ENCODE measurements around the gene SLC35B1. TPM values are rescaled to one million over a fixed set of nuclear protein-coding genes. Genes with fewer than 3 reads are reported as not detected.
"Not testable (repeated sequence)": the region's sequence is repeated elsewhere in the genome, so short reads cannot be mapped to it uniquely, and the experiment has no call there.

Gene SLC35B1
- total RNA-seq, 1 experiment from 2014 or later = 55.9 TPM

DNA sequence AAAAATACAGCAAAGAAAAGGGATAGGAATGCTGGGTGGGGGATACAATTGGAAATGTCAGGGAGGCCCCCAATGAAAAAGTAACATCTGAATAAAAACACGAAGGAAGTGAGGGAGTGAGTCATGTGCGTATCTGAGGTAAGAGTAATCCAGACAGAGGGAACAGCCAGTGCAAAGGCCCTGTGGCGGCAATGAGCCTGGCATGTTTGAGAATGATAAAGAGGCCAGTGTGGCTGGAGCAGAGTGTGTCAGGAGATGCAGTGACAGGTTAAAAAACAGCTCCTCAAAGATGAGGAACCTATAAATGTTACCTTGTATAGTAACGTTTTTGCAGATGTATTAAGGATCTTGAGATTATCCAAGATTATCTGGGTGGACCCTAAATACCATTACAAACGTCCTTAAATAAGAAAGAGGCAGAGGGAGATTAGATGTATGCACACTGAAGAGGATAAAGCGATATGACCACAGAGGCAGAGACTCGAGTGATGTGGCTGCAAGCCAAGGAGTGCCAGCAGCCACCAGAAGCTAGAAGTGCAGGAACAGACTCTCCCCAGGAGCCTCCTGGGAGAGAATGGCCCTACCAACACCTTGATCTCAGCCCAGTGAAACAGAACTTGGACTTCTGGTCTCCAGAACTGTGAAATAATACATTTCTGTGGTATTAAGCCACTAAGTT lies 17.8 kb upstream of the SLC35B1 start:
- DNase-seq (ENCODE audit: low spot score) = no peak
- Mint-ChIP-seq H3K9me3 (peaks cover 9% of the 10 kb centered on the region), H3K36me3 (peaks cover 29% of the 10 kb centered on the region), H3K27ac (no peak overlapping the region), H3K4me3 (no peak overlapping the region), H3K4me1 (0 out of 2 replicates have a peak, but pooled peaks cover 2% of the 10 kb centered on the region), H3K27me3 (ENCODE audit: low read depth) (no peaks in the 10 kb centered on the region; the same call in 1 of the 2 replicates)
- TF ChIP-seq, protein P1, sequence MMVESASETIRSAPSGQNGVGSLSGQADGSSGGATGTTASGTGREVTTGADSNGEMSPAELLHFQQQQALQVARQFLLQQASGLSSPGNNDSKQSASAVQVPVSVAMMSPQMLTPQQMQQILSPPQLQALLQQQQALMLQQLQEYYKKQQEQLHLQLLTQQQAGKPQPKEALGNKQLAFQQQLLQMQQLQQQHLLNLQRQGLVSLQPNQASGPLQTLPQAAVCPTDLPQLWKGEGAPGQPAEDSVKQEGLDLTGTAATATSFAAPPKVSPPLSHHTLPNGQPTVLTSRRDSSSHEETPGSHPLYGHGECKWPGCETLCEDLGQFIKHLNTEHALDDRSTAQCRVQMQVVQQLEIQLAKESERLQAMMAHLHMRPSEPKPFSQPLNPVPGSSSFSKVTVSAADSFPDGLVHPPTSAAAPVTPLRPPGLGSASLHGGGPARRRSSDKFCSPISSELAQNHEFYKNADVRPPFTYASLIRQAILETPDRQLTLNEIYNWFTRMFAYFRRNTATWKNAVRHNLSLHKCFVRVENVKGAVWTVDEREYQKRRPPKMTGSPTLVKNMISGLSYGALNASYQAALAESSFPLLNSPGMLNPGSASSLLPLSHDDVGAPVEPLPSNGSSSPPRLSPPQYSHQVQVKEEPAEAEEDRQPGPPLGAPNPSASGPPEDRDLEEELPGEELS (CRISPR knock-in tag; IDR thresholded peaks at IDR 0.05) = no peak
- TF ChIP-seq TP53 (CRISPR knock-in tag; IDR thresholded peaks at IDR 0.05) (no peak), NR2C2 (CRISPR knock-in tag; IDR thresholded peaks at IDR 0.05) (no peak), NR1H2 (CRISPR knock-in tag; IDR thresholded peaks at IDR 0.05) (no peak), MYBL2 (CRISPR knock-in tag; IDR thresholded peaks at IDR 0.05) (no peak), OVOL2 (CRISPR knock-in tag; IDR thresholded peaks at IDR 0.05; ENCODE audit: borderline replicate concordance) (no peak)
- TF ChIP-seq, protein P2, sequence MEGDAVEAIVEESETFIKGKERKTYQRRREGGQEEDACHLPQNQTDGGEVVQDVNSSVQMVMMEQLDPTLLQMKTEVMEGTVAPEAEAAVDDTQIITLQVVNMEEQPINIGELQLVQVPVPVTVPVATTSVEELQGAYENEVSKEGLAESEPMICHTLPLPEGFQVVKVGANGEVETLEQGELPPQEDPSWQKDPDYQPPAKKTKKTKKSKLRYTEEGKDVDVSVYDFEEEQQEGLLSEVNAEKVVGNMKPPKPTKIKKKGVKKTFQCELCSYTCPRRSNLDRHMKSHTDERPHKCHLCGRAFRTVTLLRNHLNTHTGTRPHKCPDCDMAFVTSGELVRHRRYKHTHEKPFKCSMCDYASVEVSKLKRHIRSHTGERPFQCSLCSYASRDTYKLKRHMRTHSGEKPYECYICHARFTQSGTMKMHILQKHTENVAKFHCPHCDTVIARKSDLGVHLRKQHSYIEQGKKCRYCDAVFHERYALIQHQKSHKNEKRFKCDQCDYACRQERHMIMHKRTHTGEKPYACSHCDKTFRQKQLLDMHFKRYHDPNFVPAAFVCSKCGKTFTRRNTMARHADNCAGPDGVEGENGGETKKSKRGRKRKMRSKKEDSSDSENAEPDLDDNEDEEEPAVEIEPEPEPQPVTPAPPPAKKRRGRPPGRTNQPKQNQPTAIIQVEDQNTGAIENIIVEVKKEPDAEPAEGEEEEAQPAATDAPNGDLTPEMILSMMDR (IDR thresholded peaks at IDR 0.05) = no peak
- TF ChIP-seq, protein P3, sequence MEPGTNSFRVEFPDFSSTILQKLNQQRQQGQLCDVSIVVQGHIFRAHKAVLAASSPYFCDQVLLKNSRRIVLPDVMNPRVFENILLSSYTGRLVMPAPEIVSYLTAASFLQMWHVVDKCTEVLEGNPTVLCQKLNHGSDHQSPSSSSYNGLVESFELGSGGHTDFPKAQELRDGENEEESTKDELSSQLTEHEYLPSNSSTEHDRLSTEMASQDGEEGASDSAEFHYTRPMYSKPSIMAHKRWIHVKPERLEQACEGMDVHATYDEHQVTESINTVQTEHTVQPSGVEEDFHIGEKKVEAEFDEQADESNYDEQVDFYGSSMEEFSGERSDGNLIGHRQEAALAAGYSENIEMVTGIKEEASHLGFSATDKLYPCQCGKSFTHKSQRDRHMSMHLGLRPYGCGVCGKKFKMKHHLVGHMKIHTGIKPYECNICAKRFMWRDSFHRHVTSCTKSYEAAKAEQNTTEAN (CRISPR knock-in tag; IDR thresholded peaks at IDR 0.05) = no peak
- CTCF ChIA-PET = no interaction called here
- ATAC-seq = no peak
- POLR2A ChIA-PET = no interaction called here

DNA sequence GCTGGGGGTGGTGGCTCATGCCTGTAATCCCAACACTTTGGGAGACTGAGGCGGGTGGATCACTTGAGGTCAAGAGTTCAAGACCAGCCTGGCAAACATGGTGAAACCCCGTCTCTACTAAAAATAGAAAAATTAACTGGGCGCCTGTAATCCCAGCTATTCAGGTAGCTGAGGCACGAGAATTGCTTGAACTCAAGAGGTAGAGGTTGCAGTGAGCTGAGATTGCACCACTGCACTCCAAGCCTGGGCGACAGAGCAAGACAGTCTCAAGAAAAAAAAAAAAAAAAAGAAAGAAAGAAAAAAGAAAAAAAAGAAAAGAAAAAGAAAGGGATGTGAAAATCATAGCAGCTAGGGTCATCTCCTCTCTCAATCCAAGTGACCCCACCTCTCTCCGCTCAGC lies 16.8 kb upstream of the SLC35B1 start:
- ChIA-PET CTCF (interaction anchor here (2.7 kb wide), 1 partner anchor 16 kb away, joined by 11 read pairs; the partner anchor contains the start of gene SLC35B1), POLR2A (interaction anchor here (0.7 to 0.9 kb wide), 2 partner anchors 16 to 97 kb away, joined by 4 to 6 read pairs; no protein-coding TSS in a partner anchor)
- ATAC-seq; H3K9me3 Mint-ChIP-seq; H3K4me3 Mint-ChIP-seq; H3K4me1 Mint-ChIP-seq; DNase-seq (ENCODE audit: low spot score); H3K27me3 Mint-ChIP-seq (ENCODE audit: low read depth): not testable (repeated sequence)
- peak overlapping the region; percentile 3; the same call in 1 of the 2 replicates for H3K27ac Mint-ChIP-seq
- H3K36me3 Mint-ChIP-seq = peaks cover 35% of the 10 kb centered on the region

DNA sequence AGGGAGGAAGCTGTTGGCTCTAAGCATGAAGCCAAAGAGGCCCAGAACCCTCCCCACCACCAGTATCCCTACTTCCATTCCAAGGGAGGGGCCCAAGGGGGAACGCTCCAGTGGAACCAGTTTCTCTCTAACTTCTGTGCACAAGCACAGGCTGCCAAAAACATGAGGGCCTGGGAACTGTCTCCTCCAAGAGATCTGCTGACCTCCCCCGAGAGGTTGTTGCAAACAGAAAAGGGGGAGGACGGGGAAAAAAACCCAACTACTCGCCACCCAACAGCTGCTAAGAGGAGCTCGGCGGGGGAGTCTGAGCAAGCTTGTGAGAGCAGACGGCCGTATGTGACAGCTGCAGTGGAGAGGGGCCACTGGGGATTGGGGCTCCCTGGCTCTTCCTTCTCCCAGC lies 15.7 kb upstream of the SLC35B1 start:
- CTCF ChIA-PET = interaction anchor here (2.7 kb wide), 1 partner anchor 15 kb away, joined by 11 read pairs; the partner anchor contains the start of gene SLC35B1
- no peak for TF ChIP-seq ELF4 (CRISPR knock-in tag; IDR thresholded peaks at IDR 0.05; ENCODE audit: low read depth)
- TF ChIP-seq, protein P4, sequence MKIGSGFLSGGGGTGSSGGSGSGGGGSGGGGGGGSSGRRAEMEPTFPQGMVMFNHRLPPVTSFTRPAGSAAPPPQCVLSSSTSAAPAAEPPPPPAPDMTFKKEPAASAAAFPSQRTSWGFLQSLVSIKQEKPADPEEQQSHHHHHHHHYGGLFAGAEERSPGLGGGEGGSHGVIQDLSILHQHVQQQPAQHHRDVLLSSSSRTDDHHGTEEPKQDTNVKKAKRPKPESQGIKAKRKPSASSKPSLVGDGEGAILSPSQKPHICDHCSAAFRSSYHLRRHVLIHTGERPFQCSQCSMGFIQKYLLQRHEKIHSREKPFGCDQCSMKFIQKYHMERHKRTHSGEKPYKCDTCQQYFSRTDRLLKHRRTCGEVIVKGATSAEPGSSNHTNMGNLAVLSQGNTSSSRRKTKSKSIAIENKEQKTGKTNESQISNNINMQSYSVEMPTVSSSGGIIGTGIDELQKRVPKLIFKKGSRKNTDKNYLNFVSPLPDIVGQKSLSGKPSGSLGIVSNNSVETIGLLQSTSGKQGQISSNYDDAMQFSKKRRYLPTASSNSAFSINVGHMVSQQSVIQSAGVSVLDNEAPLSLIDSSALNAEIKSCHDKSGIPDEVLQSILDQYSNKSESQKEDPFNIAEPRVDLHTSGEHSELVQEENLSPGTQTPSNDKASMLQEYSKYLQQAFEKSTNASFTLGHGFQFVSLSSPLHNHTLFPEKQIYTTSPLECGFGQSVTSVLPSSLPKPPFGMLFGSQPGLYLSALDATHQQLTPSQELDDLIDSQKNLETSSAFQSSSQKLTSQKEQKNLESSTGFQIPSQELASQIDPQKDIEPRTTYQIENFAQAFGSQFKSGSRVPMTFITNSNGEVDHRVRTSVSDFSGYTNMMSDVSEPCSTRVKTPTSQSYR (CRISPR knock-in tag; IDR thresholded peaks at IDR 0.05) = no peak
- TF ChIP-seq, protein P5, sequence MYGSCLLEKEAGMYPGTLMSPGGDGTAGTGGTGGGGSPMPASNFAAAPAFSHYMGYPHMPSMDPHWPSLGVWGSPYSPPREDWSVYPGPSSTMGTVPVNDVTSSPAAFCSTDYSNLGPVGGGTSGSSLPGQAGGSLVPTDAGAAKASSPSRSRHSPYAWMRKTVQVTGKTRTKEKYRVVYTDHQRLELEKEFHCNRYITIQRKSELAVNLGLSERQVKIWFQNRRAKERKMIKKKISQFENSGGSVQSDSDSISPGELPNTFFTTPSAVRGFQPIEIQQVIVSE (CRISPR knock-in tag; IDR thresholded peaks at IDR 0.05; ENCODE audit: borderline replicate concordance) = no peak
- no peak for TF ChIP-seq NFE2L1 (CRISPR knock-in tag; IDR thresholded peaks at IDR 0.05)
- no peak for TF ChIP-seq NFATC4 (CRISPR knock-in tag; IDR thresholded peaks at IDR 0.05)
- TF ChIP-seq, protein P1 (CRISPR knock-in tag; IDR thresholded peaks at IDR 0.05) = no peak
- TF ChIP-seq HMGA2 (CRISPR knock-in tag; IDR thresholded peaks at IDR 0.05) = no peak
- Mint-ChIP-seq H3K4me3 (no peak overlapping the region), H3K27me3 (ENCODE audit: low read depth) (no peaks in the 10 kb centered on the region; the same call in 1 of the 2 replicates), H3K4me1 (0 out of 2 replicates have a peak, but pooled peaks cover 2% of the 10 kb centered on the region), H3K27ac (no peak overlapping the region), H3K36me3 (peaks cover 40% of the 10 kb centered on the region), H3K9me3 (peaks cover 9% of the 10 kb centered on the region)
- ATAC-seq (no peak), DNase-seq (ENCODE audit: low spot score) (no peak)
- POLR2A ChIA-PET = no interaction called here

Measured in WTC11 (cell line).